Glutamatergic neuron (in vitro differentiated cells): Measurements from ENCODE around the gene C1QTNF9B. TPM values are rescaled to one million over a fixed set of nuclear protein-coding genes. Genes with fewer than 3 reads are reported as not detected.
"Not testable (repeated sequence)": the region's sequence is repeated elsewhere in the genome, so short reads cannot be mapped to it uniquely, and the experiment has no call there.

ENCODE experiments used
- DNase-seq: peaks from one replicate; pipeline ENCODE4 v3.0.0; 2022
- H3K27ac Mint-ChIP-seq: one replicate; pipeline ENCODE4 v1.8.0; 2020; ENCODE audit warnings: mild to moderate bottlenecking, mixed read lengths, inconsistent platforms; ENCODE audit not compliant: unreplicated experiment
- H3K27me3 Mint-ChIP-seq: one replicate; pipeline ENCODE4 v1.8.0; 2020; ENCODE audit warnings: mild to moderate bottlenecking, moderate library complexity, mixed read lengths, inconsistent platforms; ENCODE audit not compliant: unreplicated experiment
- H3K36me3 Mint-ChIP-seq: one replicate; pipeline ENCODE4 v1.8.0; 2020; ENCODE audit warnings: mild to moderate bottlenecking, mixed read lengths, inconsistent platforms; ENCODE audit not compliant: unreplicated experiment
- H3K4me1 Mint-ChIP-seq: one replicate; pipeline ENCODE4 v1.8.0; 2020; ENCODE audit warnings: mild to moderate bottlenecking, low read depth, mixed read lengths, inconsistent platforms; ENCODE audit not compliant: unreplicated experiment
- H3K4me3 Mint-ChIP-seq: one replicate; pipeline ENCODE4 v1.8.0; 2020; ENCODE audit warnings: mild to moderate bottlenecking, mixed read lengths, inconsistent platforms; ENCODE audit not compliant: unreplicated experiment
- H3K9me3 Mint-ChIP-seq: one replicate; pipeline ENCODE4 v1.8.0; 2020; ENCODE audit warnings: mild to moderate bottlenecking, moderate library complexity, mixed read lengths, inconsistent platforms; ENCODE audit not compliant: unreplicated experiment
- total RNA-seq: library from RNA; stranded (reverse); fragmentation: NEBNext Ultra II Directional; extraction: Animal tissue kit (Norgen Biotek cat#: 25700); gene quantifications from one replicate; pipeline ENCODE4 v1.2.1, GENCODE V29; 2021; ENCODE audit not compliant: unreplicated experiment
- TF ChIP-seq, protein P1 (sequence below): fragments of 200-600 bp; sonication (generic); IDR thresholded peaks from one replicate; pipeline ENCODE4 v1.5.0; 2021; ENCODE audit not compliant: partially characterized antibody, unreplicated experiment

Gene C1QTNF9B
- total RNA-seq, 1 donor from 2014 or later: not detected

DNA sequence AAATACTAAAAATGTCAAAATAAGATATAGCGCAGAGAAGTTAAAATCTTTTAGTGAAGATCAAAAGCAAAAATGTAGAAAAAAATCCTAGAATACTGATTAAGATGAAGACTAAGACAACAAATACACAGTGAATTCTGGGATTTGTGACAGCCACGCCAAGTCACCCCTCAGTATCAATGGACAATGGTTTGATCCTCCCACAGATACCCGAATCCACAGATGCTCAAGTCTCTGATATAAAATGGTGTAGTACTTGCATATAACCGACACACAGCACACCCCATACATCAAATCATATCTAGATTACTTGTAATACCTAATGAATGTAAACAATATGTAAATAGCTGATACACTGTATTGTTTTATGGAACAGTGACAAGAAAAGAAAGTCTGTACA, 14.0 kb downstream of the C1QTNF9B start:
- no peak for DNase-seq
- TF ChIP-seq, protein P1, sequence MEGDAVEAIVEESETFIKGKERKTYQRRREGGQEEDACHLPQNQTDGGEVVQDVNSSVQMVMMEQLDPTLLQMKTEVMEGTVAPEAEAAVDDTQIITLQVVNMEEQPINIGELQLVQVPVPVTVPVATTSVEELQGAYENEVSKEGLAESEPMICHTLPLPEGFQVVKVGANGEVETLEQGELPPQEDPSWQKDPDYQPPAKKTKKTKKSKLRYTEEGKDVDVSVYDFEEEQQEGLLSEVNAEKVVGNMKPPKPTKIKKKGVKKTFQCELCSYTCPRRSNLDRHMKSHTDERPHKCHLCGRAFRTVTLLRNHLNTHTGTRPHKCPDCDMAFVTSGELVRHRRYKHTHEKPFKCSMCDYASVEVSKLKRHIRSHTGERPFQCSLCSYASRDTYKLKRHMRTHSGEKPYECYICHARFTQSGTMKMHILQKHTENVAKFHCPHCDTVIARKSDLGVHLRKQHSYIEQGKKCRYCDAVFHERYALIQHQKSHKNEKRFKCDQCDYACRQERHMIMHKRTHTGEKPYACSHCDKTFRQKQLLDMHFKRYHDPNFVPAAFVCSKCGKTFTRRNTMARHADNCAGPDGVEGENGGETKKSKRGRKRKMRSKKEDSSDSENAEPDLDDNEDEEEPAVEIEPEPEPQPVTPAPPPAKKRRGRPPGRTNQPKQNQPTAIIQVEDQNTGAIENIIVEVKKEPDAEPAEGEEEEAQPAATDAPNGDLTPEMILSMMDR: no peak
- no peaks in the 10 kb centered on the region for H3K27me3 Mint-ChIP-seq
- peaks cover 8% of the 10 kb centered on the region for H3K4me1 Mint-ChIP-seq
- peaks cover 5% of the 10 kb centered on the region for H3K36me3 Mint-ChIP-seq
- H3K27ac Mint-ChIP-seq: no peak overlapping the region
- peaks cover 4% of the 10 kb centered on the region for H3K9me3 Mint-ChIP-seq
- H3K4me3 Mint-ChIP-seq: no peak overlapping the region

DNA sequence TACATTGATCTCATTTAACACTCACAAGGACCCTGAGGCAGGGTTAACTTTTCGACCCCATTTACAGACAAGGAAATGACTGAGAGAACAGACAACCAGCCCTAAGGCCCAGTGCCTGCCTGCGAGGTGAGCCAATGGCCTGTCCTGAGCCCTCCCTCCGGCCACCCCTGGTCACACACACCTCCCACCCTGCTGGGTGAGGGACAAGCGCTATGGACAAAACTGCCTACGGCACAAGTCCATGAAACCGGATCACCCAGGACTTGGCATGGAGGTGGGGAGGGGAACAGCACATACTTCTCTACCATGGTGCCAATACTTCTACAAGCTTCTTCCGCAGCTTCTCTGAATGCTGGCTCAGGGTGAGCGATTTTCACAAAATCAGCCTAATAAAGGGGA, 15.9 kb downstream of the C1QTNF9B start:
- H3K4me3 Mint-ChIP-seq, H3K27ac Mint-ChIP-seq, H3K36me3 Mint-ChIP-seq, H3K9me3 Mint-ChIP-seq, H3K4me1 Mint-ChIP-seq, H3K27me3 Mint-ChIP-seq, DNase-seq: not testable (repeated sequence)

DNA sequence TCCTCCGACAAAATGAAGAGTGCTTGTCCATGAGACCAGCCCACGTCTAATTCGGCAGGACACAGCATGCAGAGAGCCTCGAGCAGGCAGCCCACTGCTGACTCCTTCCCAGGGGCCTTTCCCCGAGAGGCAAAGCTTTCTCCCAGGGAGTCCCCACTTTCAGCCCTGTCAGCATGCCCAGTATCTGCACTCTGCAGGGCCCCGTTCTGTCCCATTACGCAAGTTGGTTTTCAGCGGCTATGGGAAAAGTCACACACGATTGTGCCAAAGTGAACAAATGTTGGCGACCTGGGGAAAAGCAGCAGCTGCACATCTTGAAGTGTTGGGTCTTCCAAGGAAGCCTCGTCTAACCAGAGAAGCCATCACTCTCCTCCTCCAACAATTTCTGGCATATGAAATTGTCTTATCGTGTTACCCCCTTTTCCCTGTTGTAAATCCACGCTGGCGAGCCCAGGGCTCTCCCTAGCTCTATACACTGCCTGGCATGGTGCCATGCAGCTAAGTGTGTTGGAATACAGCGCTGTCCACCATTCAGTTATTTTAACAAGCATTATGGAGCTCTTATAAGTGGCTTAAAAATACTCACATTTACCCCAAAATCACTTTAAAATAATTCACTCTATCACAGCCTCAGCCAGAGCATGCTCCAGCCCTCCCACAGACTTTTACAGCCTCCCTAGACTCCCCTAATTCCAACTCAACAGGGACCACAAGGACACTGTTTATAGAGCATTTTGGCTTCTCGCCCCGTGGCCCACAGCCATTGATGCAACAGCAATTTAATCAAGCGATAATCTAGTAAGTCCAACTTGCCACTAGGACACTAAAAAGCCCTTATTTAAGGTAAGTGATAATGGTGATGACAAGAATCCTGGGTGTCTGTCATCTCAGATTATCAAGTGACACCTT, 16.6 kb downstream of the C1QTNF9B start:
- H3K4me3 Mint-ChIP-seq, H3K27me3 Mint-ChIP-seq, H3K9me3 Mint-ChIP-seq, H3K4me1 Mint-ChIP-seq, H3K36me3 Mint-ChIP-seq, H3K27ac Mint-ChIP-seq, DNase-seq: not testable (repeated sequence)

DNA sequence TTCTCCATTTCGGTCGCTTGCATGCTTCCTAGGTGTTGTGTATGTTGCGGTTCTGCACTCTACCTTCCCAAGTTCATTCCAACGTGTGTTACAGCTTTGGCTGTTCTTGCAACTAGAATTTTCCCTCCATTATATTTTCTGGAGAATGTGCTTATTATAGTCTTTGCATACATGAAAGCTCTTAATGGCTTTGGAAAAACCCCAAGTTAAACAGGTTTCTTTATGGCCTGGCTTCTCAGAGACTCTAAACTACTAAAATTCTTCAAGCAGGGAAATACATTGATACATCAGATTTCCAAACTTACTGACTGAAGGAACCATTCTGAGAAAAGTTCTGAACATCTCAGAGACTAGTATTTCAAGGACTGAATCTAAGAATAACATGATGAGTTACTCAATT, 20.0 kb downstream of the C1QTNF9B start:
- H3K27me3 Mint-ChIP-seq: no peaks in the 10 kb centered on the region
- no peak overlapping the region for H3K27ac Mint-ChIP-seq
- peaks cover 5% of the 10 kb centered on the region for H3K4me1 Mint-ChIP-seq
- no peak for DNase-seq
- H3K9me3 Mint-ChIP-seq: no peaks in the 10 kb centered on the region
- TF ChIP-seq, protein P1: no peak
- peaks cover 5% of the 10 kb centered on the region for H3K36me3 Mint-ChIP-seq
- H3K4me3 Mint-ChIP-seq: no peak overlapping the region

DNA sequence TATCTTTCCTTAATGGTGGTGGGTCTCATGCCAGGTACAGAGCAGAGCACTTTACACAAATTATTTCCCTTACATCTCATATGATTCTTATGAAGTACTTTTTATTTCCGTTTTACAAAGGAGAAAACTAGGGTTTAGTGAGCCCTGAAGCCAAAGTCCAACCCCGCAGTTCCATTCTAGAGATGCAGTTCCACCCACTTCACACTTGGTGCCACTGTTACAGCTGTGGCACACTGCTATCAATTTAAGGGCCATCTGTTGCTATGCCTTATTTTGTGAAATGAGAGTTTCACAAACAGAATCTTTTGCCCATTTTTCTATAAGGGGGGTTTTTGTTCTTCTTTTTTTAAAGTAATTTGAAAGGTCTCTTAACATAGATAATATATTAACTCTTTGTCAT, 21.0 kb downstream of the C1QTNF9B start:
- Mint-ChIP-seq H3K27me3 (no peaks in the 10 kb centered on the region), H3K36me3 (peaks cover 5% of the 10 kb centered on the region), H3K27ac (no peak overlapping the region), H3K4me1 (peaks cover 5% of the 10 kb centered on the region), H3K4me3 (no peak overlapping the region), H3K9me3 (no peaks in the 10 kb centered on the region)
- TF ChIP-seq, protein P1: peak; percentile 16
- no peak for DNase-seq

DNA sequence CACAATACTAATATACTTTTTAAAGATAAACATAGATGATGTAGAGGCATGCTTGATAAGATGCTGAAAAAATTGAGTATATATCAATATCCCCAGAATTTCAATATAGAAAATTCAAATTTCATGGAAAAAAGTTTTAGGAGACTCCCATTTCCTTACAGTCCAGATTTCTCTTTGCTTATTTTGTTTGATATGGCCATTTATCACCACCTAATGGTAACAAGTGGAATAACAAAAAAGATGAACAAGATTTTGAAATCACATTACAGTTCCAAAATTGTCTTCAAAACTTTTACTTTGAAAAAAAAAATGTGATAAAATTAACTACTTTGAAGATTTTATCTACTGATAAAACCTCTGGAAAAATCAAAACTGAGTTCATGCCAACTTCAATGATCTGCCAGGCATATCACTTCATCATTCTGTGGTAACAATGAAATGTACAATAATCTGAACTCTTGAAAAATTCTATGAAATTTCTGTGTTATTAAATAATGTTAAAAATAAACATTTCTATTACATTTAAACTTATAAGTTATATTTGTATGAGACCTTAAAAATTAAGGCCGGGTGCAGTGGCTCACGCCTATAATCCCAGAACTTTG, 25.6 kb downstream of the C1QTNF9B start:
- Mint-ChIP-seq H3K27ac (no peak overlapping the region), H3K27me3 (no peaks in the 10 kb centered on the region), H3K4me3 (no peak overlapping the region), H3K9me3 (no peaks in the 10 kb centered on the region), H3K4me1 (peaks cover 8% of the 10 kb centered on the region), H3K36me3 (no peaks in the 10 kb centered on the region)
- TF ChIP-seq, protein P1: peak; percentile 77
- DNase-seq: no peak
